Neural cell (in vitro differentiated cells): ENCODE measurements around the gene NOL8. TPM values are rescaled to one million over a fixed set of nuclear protein-coding genes. Genes with fewer than 3 reads are reported as not detected.

Experiments
- H2AFZ ChIP-seq: fragments of 200-600, 300-800 bp; sonication (generic), shearing (Covaris generic); 2 replicates; pipeline ENCODE4 v1.6.0; 2014; ENCODE audit warnings: low read depth, mild to moderate bottlenecking, antibody characterized with exemption, low read length, moderate library complexity
- H3F3A ChIP-seq: fragments of 200-600 bp; shearing (Covaris generic); 2 replicates; pipeline ENCODE4 v1.6.1; 2016; ENCODE audit warnings: mild to moderate bottlenecking, moderate library complexity, mixed read lengths, antibody characterized with exemption, low read length; ENCODE audit not compliant: insufficient read depth, poor library complexity, severe bottlenecking
- H3K27ac ChIP-seq: fragments of 200-600, 300-800 bp; sonication (generic), shearing (Covaris generic); 2 replicates; pipeline ENCODE4 v1.5.1; 2014; ENCODE audit warnings: mild to moderate bottlenecking, low read length, moderate library complexity
- H3K27me3 ChIP-seq: fragments of 300-800, 200-600 bp; sonication (generic), shearing (Covaris generic); 2 replicates; pipeline ENCODE4 v1.6.0; 2014; ENCODE audit warnings: mild to moderate bottlenecking, low read depth, low read length, moderate library complexity; ENCODE audit not compliant: insufficient read depth
- H3K36me3 ChIP-seq: fragments of 300-800, 200-600 bp; sonication (generic), shearing (Covaris generic); 2 replicates; pipeline ENCODE4 v1.5.1; 2014; ENCODE audit warnings: mild to moderate bottlenecking, antibody characterized with exemption, low read length, moderate library complexity; ENCODE audit not compliant: insufficient read depth
- H3K4me2 ChIP-seq: fragments of 300-800, 200-600 bp; sonication (generic), shearing (Covaris generic); 2 replicates; pipeline ENCODE4 v1.6.0; 2014; ENCODE audit warnings: mild to moderate bottlenecking, low read length
- H3K4me3 ChIP-seq: fragments of 300-800, 200-600 bp; sonication (generic), shearing (Covaris generic); 2 replicates; pipeline ENCODE4 v1.5.1; 2014; ENCODE audit warnings: mild to moderate bottlenecking, low read length, moderate library complexity
- H3K79me2 ChIP-seq: fragments of 200-600 bp; shearing (Covaris generic); replicated peaks from 2 replicates; pipeline ENCODE4 v1.6.0; 2014; ENCODE audit warnings: mild to moderate bottlenecking, low read length, moderate library complexity; ENCODE audit not compliant: insufficient read depth
- H3K9ac ChIP-seq: fragments of 300-800, 200-600 bp; sonication (generic), shearing (Covaris generic); 2 replicates; pipeline ENCODE4 v1.6.1; 2016; ENCODE audit warnings: mild to moderate bottlenecking, low read length, mixed read lengths
- H3K9me2 ChIP-seq: fragments of 200-600 bp; shearing (Covaris generic); 2 replicates; pipeline ENCODE4 v1.6.1; 2016; ENCODE audit warnings: mild to moderate bottlenecking, low read length, mixed read lengths; ENCODE audit not compliant: insufficient read depth
- H3K9me3 ChIP-seq: fragments of 200-600, 300-800 bp; sonication (generic), shearing (Covaris generic); 2 replicates; pipeline ENCODE4 v1.6.1; 2016; ENCODE audit warnings: mild to moderate bottlenecking, mixed run types, low read length, moderate library complexity, mixed read lengths
- H4K20me1 ChIP-seq: fragments of 200-600 bp; shearing (Covaris generic); 2 replicates; pipeline ENCODE4 v1.6.1; 2016; ENCODE audit warnings: mild to moderate bottlenecking, mixed run types; ENCODE audit not compliant: insufficient read depth
- EP300 ChIP-seq: fragments of 450-650 bp; conservative IDR thresholded peaks from 2 replicates; pipeline ENCODE4 v1.6.1; 2014; ENCODE audit warnings: antibody characterized with exemption, mild to moderate bottlenecking, moderate library complexity; ENCODE audit not compliant: poor library complexity, severe bottlenecking
- EZH2 ChIP-seq: fragments of 200-600, 300-800 bp; shearing (Covaris generic), sonication (generic); IDR thresholded peaks from 2 replicates; pipeline ENCODE4 v1.6.1; 2014; ENCODE audit warnings: antibody characterized with exemption, low read length, borderline replicate concordance, mild to moderate bottlenecking; ENCODE audit not compliant: insufficient read depth, poor library complexity, severe bottlenecking
- MXI1 ChIP-seq: fragments of 450-650 bp; conservative IDR thresholded peaks from 2 replicates; pipeline ENCODE4 v1.6.1; 2014; ENCODE audit warnings: antibody characterized with exemption, mild to moderate bottlenecking; ENCODE audit not compliant: poor library complexity, severe bottlenecking
- POLR2AphosphoS5 ChIP-seq: IDR thresholded peaks from 2 replicates; pipeline ENCODE4 v1.6.1; 2012
- RAD21 ChIP-seq: fragments of 450-650 bp; conservative IDR thresholded peaks from 2 replicates; pipeline ENCODE4 v1.6.1; 2014; ENCODE audit warnings: antibody characterized with exemption, mild to moderate bottlenecking, moderate library complexity
- SMC3 ChIP-seq: fragments of 450-650 bp; conservative IDR thresholded peaks from 2 replicates; pipeline ENCODE4 v1.6.1; 2014; ENCODE audit warnings: antibody characterized with exemption, mild to moderate bottlenecking, moderate library complexity; ENCODE audit not compliant: poor library complexity
- TAF1 ChIP-seq: IDR thresholded peaks from 2 replicates; pipeline ENCODE4 v1.6.1; 2012; ENCODE audit warnings: low read depth
- polyA plus RNA-seq: library from polyadenylated mRNA; depleted of rRNA; stranded (reverse); fragments of >200 nt; gene quantifications from 2 replicates; pipeline ENCODE4 v1.2.3, GENCODE V29; 2014
- TF ChIP-seq, protein P1 (sequence below): fragments of 450-650 bp; IDR thresholded peaks from 2 replicates; pipeline ENCODE4 v1.5.1; 2014; ENCODE audit warnings: antibody characterized with exemption, mild to moderate bottlenecking, moderate library complexity; ENCODE audit not compliant: poor library complexity, severe bottlenecking
- TF ChIP-seq, protein P2 (sequence below): IDR thresholded peaks from 2 replicates; pipeline ENCODE4 v1.6.1; 2012; ENCODE audit warnings: borderline replicate concordance

The NOL8 gene
- polyA plus RNA-seq, 1 donor from 2014 or later: 25.3 TPM

DNA sequence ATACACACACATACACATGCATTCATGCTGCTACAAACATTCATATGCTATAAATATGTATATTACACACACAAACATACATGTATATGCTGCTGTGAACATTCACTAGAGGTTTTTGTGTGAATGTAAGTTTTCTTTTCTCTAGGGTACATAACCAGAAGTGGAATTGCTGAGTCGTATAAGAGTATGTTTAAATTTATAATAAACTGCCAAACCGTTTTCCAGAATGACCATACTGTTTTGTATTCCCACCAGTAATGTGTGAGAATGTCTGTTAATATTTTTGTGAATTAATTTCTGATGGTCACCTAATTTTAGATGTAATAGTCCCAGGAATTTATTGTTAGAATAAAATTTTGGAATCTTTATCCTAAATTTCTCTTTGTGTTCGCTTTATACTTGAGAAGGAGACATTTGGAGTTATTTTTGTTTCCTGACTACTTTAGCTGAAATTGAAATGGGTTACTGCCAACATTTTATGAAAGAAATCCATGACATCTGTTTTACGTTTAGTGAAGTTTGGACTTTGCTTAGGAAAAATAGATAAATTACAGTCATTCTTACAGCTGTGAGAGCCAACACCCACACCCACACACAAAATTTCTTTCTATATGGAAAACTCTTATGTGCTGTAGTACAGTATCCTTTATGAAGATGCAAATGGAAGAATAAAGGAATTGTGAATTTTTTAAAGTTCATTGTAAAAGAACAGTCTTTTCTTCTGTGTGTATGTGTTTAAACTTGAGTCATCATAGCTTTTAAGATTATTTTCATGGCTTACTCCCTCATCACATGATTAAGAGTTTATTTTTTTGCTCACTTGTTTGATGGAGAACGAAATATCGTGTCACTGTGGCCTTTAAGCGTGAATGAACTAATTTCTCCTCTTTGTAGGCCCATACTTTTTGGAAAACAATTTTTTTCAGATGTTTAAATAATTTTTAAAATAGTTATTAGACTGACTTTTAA is 24.9 kb upstream of the NOL8 start:
- Histone ChIP-seq H3K27me3 (no peaks in the 10 kb centered on the region), H3K9me2 (no peaks in the 10 kb centered on the region), H3K27ac (no peak overlapping the region), H2AFZ (no peak overlapping the region), H3K9me3 (no peaks in the 10 kb centered on the region), H3K9ac (no peak overlapping the region), H3K4me2 (no peak overlapping the region), H3K4me3 (no peak overlapping the region), H4K20me1 (no peaks in the 10 kb centered on the region), H3K79me2 (no peaks in the 10 kb centered on the region), H3K36me3 (no peaks in the 10 kb centered on the region), H3F3A (no peaks in the 10 kb centered on the region)
- TF ChIP-seq SMC3 (no peak), RAD21 (no peak), EZH2 (no peak), POLR2AphosphoS5 (no peak), MXI1 (no peak), EP300 (no peak), TAF1 (no peak)
- TF ChIP-seq, protein P1, sequence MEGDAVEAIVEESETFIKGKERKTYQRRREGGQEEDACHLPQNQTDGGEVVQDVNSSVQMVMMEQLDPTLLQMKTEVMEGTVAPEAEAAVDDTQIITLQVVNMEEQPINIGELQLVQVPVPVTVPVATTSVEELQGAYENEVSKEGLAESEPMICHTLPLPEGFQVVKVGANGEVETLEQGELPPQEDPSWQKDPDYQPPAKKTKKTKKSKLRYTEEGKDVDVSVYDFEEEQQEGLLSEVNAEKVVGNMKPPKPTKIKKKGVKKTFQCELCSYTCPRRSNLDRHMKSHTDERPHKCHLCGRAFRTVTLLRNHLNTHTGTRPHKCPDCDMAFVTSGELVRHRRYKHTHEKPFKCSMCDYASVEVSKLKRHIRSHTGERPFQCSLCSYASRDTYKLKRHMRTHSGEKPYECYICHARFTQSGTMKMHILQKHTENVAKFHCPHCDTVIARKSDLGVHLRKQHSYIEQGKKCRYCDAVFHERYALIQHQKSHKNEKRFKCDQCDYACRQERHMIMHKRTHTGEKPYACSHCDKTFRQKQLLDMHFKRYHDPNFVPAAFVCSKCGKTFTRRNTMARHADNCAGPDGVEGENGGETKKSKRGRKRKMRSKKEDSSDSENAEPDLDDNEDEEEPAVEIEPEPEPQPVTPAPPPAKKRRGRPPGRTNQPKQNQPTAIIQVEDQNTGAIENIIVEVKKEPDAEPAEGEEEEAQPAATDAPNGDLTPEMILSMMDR: no peak
- TF ChIP-seq, protein P2, sequence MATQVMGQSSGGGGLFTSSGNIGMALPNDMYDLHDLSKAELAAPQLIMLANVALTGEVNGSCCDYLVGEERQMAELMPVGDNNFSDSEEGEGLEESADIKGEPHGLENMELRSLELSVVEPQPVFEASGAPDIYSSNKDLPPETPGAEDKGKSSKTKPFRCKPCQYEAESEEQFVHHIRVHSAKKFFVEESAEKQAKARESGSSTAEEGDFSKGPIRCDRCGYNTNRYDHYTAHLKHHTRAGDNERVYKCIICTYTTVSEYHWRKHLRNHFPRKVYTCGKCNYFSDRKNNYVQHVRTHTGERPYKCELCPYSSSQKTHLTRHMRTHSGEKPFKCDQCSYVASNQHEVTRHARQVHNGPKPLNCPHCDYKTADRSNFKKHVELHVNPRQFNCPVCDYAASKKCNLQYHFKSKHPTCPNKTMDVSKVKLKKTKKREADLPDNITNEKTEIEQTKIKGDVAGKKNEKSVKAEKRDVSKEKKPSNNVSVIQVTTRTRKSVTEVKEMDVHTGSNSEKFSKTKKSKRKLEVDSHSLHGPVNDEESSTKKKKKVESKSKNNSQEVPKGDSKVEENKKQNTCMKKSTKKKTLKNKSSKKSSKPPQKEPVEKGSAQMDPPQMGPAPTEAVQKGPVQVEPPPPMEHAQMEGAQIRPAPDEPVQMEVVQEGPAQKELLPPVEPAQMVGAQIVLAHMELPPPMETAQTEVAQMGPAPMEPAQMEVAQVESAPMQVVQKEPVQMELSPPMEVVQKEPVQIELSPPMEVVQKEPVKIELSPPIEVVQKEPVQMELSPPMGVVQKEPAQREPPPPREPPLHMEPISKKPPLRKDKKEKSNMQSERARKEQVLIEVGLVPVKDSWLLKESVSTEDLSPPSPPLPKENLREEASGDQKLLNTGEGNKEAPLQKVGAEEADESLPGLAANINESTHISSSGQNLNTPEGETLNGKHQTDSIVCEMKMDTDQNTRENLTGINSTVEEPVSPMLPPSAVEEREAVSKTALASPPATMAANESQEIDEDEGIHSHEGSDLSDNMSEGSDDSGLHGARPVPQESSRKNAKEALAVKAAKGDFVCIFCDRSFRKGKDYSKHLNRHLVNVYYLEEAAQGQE: no peak

DNA sequence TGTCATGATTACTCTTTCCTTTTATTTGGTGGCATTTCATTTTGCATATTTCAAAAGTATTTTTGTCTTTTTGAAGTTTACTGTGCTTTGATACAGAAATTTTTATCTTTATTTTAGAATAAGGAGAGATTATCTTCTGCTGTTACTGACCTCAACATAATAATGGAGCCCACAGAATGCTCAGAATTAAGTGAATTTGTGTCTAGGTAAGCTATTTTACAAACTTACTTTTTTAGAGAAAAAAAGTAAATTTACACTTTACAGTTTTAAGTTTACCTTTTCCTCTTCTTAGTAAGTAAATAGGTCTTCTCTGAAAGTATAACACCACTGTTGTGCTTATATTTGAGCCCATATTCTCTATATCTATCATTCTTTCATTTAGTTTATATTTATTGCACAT is 20.4 kb upstream of the NOL8 start:
- Histone ChIP-seq H3K9ac (no peak overlapping the region), H3K79me2 (no peaks in the 10 kb centered on the region), H3K4me3 (no peak overlapping the region), H3K9me2 (no peaks in the 10 kb centered on the region), H4K20me1 (no peaks in the 10 kb centered on the region), H3K27me3 (no peaks in the 10 kb centered on the region), H3K36me3 (no peaks in the 10 kb centered on the region), H3K27ac (no peak overlapping the region), H2AFZ (no peak overlapping the region), H3F3A (no peaks in the 10 kb centered on the region), H3K9me3 (no peaks in the 10 kb centered on the region), H3K4me2 (no peak overlapping the region)
- TF ChIP-seq, protein P1: no peak
- TF ChIP-seq, protein P2: no peak
- no peak for TF ChIP-seq TAF1
- TF ChIP-seq MXI1: no peak
- TF ChIP-seq RAD21: no peak
- TF ChIP-seq SMC3: no peak
- TF ChIP-seq EZH2: no peak
- TF ChIP-seq POLR2AphosphoS5: no peak
- TF ChIP-seq EP300: no peak
